NCI-H2196 (cell line): ENCODE results near the gene MSRB2.

ENCODE experiments used
- DNase-seq: peaks from one replicate; lab custom pipeline; 2025; ENCODE audit not compliant: unreplicated experiment; lab: John Stamatoyannopoulos, UW

MSRB2 gene

GRCh38 chr10:23158370-23158769, 63.0 kb downstream of the MSRB2 start:
- DNase-seq: peak; percentile 39

- no peak for DNase-seq
Measured at GRCh38 chr10:23171232-23171876, 76.0 kb downstream of the MSRB2 start.
